IPS DF 4.7 (cell line): Measurements from ENCODE around the gene THAP4.

ENCODE experiments used
- DNase-seq: peaks from one replicate; pipeline ENCODE4 v3.0.0-alpha.2; 2013; ENCODE audit warnings: low spot score; ENCODE audit errors: extremely low read depth

The THAP4 gene

DNA sequence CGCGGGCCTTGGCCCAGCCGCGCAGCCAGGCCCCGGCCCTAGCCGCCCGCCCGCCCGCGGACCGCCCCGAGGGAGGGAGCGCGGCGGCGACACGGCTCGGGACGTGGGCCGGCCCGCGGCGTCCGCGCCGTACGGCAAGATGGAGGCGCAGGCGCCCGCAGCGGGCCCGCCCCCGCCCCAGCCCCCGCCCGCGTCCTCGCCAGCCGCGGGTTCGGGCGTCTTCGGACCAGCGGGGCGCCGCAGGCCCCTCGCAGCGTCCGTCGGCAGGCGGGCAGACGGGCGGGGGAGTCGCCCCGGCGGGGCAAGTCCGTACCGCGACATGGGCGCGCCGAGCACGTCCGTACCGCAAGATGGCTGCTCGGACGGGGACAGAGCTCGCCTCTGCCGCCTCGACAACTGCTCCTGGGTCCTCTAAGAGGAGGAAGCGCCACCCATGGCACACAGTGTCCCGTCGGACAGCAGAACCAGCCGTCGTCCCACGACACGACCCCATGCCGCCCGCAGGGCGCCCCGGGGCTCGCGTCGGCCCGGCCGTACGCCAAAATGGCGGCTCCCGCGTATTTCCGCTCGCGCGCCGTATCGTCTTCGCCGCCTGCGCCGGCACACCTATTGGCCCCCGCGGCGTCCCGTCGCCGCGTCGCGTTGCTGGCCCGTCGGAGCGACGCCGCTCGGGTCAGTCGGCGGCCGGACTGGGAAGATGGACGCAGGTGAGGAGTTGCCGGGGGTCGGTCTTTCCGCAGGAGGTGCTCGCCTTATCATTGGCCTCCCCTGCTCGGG is at the start of gene THAP4, which contains the start of gene ATG4B:
TSS of gene THAP4 (minus strand) at position 141 of the 777 bp plus-strand sequence. CDS start 141 bp downstream, outside the sequence.
TSS of gene ATG4B (plus strand) at position 676 of the 777 bp plus-strand sequence. CDS start at position 698, 22 bp downstream.
- no peak for DNase-seq

DNA sequence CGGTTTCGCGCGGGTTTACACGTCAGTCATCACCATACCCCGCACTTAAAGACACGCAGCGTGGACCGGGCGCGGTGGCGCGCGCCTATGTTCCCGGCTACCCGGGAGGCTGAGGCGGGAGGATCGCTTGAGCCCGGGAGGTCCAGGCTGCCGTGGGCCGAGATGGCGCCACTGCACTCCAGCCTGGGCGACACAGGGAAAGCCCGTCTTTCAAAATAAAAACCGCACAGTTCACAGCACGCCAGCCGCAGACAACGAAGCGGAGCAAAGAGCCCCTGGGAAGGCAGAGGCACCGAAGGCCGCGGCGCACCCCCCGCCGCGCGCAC is 49.3 kb upstream of the THAP4 start:
- no peak for DNase-seq

DNA sequence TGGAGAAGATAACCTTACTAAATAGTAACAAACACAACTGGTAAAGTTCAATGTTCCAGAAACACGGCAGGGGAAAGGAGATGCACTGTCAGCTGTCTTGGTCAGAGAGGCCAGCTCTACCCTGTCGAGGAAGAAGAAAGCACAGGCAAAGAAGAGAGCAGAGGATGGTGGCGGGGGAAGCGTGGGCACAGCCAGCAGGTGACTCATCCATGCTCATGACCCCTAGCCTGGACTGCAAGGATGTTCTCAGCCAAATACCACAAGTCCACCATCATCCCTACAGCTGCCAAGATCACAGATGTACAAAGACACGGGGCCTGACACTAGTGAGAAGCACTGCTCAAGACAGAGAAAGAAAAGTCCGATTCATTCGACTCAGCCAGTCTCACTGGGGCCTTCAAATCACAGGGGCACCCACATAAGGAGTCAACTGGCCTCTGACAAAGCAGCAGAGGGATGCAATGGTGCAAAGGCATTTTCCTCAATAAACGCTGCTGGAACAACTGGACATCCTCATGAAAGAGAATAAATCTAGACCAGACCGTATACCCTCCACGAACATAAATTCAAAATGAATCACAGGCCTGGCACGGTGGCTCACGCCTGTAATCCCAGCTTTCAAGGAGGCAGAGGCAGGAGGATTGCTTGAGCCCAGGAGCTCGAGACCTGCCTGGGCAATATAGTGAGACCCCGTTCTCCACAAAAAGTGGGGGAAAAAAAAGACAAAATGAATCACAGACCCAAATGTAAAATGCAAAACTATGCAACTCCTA is 44.1 kb upstream of the THAP4 start:
- no peak for DNase-seq

GRCh38 chr2:241680044-241680443 is 43.1 kb upstream of the THAP4 start:
- no peak for DNase-seq

GRCh38 chr2:241678784-241679540 is 42.0 kb upstream of the THAP4 start:
- no peak for DNase-seq

GRCh38 chr2:241678307-241678706 is 41.3 kb upstream of the THAP4 start:
- DNase-seq: no peak

DNA sequence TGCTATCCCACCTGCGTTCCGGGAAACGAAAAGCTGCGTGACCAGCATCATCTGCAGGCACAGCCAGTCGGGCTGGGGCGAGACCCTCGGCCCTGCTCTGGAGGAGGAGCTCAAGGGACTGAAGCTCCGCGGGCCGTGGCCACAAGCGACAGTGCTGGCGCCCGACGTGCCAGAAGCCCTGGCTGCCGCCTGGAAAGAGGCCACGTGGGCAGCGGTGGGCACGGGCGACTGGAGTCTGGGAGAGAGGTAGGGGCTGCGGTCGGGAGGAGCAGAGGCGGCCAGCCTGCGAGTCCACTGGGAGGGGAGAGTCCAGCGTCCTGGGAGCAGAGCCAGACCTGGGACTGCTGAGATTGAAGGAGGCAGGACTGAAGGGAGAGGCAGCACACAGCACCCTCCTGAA is 40.4 kb upstream of the THAP4 start:
- no peak for DNase-seq

GRCh38 chr2:241676665-241677064 is 39.7 kb upstream of the THAP4 start:
- no peak for DNase-seq

GRCh38 chr2:241675885-241676284 is 38.9 kb upstream of the THAP4 start:
- DNase-seq: no peak

- DNase-seq: no peak
Measured at GRCh38 chr2:241673797-241674725, 37.1 kb upstream of the THAP4 start.

- no peak for DNase-seq
Measured at GRCh38 chr2:241673189-241673663, 36.3 kb upstream of the THAP4 start.

GRCh38 chr2:241672243-241673188 is 35.6 kb upstream of the THAP4 start:
- no peak for DNase-seq

DNA sequence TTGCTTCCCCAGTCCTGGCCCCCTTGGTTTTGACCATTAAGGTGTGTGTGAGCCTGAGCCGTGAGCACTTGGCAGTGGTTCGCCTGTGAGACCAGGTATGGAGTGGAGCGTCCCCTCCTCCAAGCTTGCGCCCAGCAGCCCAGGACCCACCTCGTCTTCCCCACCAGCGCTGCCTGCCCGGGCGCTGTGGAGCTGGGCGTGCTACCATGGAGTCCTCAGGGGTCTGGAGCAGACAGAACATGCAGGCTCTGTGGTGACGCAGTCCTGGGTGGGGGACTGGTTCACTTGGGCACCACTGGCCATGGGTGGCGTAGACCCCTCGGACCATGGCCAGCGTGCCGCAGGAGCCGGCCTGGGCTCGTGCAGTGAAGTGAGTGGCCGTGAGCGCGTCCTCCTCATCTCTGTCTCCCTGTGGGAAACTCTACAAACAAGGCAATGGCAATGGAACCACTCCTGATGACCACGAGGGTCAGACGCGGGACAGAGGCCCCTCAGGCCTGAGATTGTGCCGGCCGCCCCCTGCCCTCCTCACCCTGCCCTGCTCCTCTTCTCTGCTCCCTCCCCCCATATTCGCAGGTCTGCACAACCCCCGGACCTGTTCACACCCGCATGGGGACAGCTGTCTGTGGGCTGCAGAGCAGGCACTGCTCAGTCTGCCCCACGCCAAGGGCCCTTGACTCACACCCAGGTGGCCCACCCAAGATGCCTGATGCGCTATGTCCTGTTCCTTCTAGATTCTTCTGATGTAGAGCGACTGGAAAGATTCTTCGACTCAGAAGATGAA is 34.7 kb upstream of the THAP4 start:
- no peak for DNase-seq

DNA sequence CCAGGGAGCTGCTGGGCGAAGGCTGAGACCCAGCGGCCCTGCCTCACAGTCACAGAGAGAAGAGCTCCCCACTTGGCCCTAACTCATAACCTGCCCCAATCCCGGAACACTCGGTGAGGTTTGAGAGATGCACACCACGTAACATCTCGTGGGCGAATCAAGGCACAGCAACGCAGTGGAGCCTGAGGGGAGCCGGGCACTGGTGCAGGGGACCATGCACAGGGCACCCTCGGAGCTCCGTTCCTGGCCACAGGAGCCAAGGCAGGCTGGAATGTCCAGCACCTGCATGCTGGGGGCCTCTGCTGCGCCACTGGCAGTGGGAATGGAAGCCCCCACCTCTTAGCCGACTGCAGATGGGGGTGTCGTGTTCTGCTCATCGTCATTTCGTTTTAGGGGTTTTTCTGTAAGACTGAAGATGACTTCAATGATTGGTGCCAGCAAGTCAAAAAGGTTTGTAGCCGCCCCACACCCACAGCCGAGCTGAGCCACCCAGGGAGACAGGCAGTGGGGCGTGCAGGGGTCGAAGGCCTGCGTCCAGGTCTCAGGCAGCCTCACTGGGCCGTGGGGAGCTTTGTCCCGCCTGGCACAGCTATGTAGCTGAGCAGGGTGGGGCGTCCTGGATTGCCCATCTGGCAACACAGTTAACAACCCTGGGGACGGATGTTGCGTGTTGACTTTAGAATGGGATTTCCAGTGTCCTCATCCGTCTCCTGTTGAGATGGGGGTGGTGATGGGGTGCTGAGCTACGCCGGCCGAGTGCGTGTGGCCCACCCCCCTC is 33.6 kb upstream of the THAP4 start:
- no peak for DNase-seq

- no peak for DNase-seq
Measured at GRCh38 chr2:241668839-241669238, 31.9 kb upstream of the THAP4 start.

DNA sequence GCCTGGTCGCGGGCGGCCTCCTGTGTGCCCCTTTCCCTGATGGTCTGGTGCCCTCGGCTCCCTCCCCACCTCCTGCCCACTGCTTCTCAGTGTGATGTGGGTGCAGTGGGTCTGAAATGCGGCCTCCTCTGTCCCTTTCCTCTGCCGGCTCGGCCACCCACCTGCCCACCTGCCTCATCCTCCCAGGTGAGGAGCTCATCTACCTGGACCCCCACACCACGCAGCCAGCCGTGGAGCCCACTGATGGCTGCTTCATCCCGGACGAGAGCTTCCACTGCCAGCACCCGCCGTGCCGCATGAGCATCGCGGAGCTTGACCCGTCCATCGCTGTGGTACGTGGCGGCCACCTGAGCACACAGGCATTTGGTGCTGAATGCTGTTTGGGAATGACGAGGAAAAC is 31.4 kb upstream of the THAP4 start:
- DNase-seq: no peak

- DNase-seq: no peak
Measured at GRCh38 chr2:241666627-241667400, 29.9 kb upstream of the THAP4 start.
